HG02642 (cell line): Measurements from ENCODE around the gene KRTAP10-1.

Experiments
- ATAC-seq: cut with Tn5 transposase; IDR thresholded peaks from one replicate; pipeline ENCODE4 v1.9.1; 2021; ENCODE audit warnings: mild to moderate bottlenecking; ENCODE audit not compliant: unreplicated experiment, poor library complexity

Gene KRTAP10-1

DNA sequence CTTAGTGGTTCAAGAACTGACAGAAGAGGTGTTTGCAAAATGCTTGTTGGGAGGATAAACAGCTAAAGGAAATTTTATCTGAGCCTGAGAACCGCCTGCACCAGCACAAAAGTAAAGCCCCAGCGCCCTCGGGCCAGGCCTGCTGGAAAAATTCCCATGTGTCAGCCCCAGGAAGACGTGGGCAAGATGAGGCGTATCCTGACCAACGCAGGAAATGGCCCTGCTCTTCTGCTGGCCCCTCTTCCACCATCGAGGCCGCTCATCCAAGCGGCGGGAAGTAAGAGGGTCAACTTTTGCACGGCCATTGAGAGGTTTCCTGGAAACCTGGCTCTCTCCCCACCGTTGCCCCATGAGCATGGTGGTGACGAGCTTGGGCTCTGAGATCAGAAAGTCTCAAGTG is 45.0 kb downstream of the KRTAP10-1 start:
- ATAC-seq = no peak

DNA sequence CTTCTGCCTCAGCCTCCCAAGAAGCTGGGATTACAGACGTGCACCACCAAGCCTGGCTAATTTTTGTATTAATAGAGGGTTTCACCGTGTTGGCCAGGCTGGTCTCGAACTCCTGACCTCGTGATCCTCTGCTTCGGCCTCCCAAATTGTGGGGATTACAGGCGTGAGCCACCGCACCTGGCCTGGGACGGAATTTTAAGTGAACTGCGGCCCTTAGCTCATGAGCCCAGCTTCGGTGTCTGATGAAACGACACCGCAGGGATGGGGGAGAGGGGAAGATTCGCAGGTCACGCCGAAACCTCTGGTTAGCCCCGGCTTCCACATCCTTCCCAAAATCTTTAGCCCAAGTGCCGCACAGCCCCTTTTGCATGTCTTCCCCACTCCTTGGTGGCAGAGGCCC is 45.6 kb downstream of the KRTAP10-1 start:
- no peak for ATAC-seq

DNA sequence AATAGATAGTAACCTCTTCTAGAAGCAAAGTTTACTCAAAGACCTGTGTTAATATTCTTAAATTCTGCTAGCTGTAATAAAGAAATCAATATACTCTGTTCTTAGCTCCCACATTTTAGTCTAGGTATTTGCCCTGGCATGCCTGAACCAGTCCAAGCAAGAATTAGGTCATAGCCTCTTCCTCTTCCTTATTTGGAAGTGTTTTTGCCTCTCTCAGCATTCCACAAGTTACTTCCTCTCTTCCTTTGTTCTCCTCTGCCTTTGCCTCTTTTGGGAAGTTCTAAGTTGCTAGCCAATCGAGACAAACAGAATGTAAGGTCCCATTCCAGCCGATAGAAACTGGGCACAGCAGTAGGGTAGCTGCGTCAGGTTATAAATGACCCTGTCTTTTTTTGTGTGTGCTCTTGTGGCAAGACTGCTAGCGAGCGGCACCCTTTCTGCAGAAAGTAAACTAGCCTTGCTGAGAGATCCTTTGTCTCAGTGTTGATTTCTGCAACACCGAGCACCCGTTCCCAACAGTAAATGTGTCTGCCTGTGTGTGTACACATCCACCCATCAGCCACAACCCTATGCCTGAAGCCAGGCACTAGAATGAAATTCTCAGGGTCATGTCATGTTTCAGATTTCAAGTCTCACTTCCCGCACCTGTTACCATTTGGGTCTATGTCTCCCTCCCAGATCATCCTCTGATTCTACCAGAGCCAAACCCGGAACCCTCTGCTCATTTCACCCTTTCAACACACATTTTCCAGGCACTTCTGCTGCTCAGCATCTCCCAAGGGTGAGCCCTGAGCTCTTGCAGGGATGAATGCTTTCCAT is 47.2 kb downstream of the KRTAP10-1 start:
- no peak for ATAC-seq

DNA sequence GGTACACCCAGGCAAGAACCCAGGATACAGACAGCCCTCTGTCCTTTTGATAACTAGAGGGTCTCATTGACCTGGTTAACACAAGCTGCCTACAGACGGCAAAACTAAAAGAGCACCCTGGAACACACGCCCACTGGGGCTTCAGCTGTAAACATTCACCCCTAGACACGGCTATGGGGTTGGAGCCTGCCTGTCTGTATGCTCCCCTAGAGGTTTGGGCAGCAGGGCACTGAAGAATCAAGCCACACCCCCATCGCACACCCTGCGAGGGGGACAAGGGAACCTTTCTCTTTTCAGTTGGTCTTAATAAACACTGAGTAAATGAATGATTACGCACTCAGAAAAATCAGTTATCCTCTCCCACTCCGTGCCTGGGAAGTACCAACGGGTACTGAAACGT is 49.2 kb downstream of the KRTAP10-1 start:
- no peak for ATAC-seq

DNA sequence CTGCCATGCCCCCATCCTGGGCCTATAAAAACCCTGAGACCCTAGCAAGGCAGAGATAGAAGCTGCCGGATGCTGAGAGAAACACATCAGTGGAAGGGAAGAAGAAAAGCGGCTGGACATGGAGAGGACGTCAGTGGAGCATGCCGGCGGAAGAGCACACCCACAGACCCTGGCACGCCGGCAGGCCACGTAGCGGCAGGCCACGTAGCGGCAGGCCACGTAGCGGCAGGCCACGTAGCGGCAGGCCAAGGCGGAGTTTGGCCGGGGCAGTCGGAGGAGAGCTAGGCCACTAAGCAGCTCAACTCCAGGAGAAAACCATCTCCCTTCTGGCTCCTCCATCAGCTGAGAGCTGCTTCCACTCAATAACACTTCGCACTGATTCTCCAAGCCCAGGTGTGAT is 49.6 kb downstream of the KRTAP10-1 start:
- no peak for ATAC-seq

DNA sequence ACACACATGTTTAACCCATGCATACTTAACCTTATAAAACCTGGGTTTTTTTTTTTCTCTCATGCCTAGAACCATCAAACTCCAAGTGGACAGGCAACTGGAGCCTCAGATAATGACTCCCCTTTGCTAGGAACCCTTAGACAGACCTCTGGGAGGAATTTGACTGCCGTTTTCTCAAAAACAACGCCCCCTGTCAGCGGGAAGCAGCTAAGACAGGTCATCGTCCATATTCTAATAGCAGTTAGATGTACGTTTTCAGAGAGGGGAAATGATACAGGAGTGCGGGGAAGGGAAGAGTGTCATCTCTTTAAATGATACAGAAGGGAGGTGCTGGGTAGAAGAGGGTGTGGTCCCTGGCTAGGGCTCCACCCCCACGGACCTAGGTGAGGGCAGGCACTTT is 50.0 kb downstream of the KRTAP10-1 start:
- ATAC-seq = no peak
